ENCODE data around the gene SPECC1L.

SPECC1L gene

DNA sequence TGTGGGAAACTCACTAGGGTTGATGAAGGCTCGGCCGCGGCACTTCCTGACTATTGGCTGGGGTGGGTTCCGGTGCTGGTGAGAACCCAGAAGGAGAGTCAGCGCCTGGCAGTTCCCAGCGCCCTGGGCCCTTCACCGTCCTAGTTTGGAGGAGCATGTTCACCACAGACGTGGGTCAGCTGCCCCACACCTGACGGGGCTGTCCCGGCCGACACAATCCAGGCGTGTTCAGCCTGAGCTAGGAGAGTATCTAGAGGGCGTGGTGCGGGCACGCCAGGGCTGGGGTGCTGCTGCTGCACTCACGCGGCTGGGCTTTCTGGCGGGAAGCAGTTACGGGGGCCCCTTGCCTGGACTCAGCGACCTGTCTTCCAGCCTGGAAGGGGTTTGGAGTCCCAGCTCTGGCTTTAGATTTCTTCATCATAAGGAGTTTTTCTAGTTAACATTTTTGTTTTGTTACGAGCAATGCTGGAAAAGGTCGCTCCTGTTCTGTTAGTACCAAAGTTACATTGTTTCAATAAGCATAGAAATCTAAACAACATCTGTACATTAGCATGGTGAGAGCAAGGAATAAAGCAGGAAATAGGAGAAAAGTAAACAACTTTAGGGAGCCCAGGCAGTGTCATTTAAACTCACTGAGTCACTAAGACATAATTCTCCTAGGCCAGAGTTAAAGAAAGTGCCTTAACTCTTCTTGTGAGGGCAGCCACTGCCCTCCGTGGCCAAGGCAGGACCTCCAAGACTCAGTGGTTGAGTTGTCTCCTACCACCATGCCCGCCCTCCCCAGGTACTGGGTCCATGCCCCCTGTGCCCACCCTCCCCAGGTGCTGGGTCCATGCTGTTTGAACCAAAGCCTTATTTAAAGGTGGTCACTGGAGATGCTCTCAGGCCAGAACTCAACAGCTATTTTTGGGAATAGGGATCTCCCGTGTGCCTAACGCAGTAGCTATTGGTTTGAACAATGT, 144.6 kb downstream of the SPECC1L start:
- DNase-seq (ENCODE audit: low read depth in 2 of 2), result no peak

- no peak for DNase-seq (ENCODE audit: low read depth in 2 of 2)
Observed at GRCh38 chr22:24416095-24416494, 145.5 kb downstream of the SPECC1L start.

GRCh38 chr22:24416611-24417010, 146.0 kb downstream of the SPECC1L start:
- no peak for DNase-seq (ENCODE audit: low read depth in 2 of 2)

DNA sequence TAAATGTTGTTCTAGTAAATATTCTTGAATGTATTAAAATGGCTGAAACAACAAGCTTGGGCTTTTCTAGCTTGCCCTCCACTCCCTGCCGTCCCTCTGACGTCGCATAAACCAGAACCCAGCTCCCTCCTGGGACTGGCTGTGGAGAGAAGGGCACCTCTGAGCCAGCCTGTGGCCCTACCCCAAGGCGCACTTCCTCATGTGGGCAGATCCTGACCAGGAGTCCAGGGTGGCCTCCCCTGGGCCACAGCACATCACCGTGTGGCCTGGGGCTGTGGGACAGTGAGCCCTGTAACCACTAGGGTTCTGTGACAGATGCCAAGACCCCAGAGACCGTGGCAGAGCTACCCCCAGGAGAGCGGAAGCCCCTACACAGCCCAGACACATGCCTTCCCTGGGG, 146.6 kb downstream of the SPECC1L start:
- DNase-seq (ENCODE audit: low read depth in 2 of 2), result no peak

- DNase-seq (ENCODE audit: low read depth in 2 of 2), result no peak
Observed at GRCh38 chr22:24417901-24418641, 147.4 kb downstream of the SPECC1L start.

- DNase-seq (ENCODE audit: low read depth in 2 of 2), result no peak
Observed at GRCh38 chr22:24418786-24419474, 148.3 kb downstream of the SPECC1L start.

DNA sequence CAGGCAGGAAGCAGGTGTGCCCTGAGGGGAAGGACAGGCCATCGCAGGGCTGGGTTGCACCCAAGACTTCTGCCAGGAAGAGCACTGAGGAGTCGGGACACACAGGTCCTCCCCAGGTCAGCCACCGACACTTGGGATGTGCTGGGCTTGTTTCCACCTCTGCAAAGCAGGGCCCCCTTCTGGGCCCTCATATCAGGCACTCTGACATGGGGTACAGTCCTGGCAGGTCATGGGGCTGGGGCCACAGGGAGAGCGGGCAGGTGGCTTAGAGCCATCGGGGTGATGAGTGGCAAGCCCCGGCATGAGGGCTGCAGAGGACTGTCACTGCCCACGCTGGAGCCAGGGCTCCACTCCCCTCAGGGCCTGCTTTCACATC, 148.8 kb downstream of the SPECC1L start:
- DNase-seq (ENCODE audit: low read depth in 2 of 2), result no peak

GRCh38 chr22:24420072-24420976, 149.7 kb downstream of the SPECC1L start:
- DNase-seq (ENCODE audit: low read depth in 2 of 2), result no peak

- no peak for DNase-seq (ENCODE audit: low read depth in 2 of 2)
Observed at GRCh38 chr22:24420977-24421343, 150.3 kb downstream of the SPECC1L start.

GRCh38 chr22:24421428-24421931, 150.8 kb downstream of the SPECC1L start:
- no peak for DNase-seq (ENCODE audit: low read depth in 2 of 2)

DNA sequence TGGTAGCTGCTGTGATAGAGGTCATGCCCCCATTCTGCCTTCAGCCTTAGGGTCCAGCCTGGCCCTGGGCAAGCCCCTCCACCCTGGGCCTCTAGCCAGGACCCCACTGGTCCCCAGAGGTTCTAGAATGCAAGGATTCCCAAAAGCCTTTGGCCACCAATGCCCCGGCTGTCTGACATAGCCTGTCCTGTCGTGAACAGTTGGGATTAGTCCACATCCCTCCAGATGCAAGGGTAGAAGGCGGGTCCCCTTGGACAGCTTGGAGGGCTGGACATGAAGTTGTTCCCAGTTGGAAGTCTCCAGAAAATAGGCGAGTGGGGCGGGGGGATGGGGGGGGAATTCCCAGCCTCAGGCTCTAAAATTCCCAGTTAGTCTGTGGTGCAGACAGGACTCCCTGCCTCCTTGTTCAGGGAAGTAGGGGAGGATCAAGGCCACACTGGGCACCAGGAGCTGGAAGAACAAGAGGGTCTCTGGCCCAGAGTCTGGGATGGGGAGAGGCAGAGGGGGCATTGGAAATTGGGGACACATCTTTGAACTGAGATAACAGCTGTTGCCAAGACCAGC, 151.6 kb downstream of the SPECC1L start:
- DNase-seq (ENCODE audit: low read depth in 2 of 2), result no peak

DNA sequence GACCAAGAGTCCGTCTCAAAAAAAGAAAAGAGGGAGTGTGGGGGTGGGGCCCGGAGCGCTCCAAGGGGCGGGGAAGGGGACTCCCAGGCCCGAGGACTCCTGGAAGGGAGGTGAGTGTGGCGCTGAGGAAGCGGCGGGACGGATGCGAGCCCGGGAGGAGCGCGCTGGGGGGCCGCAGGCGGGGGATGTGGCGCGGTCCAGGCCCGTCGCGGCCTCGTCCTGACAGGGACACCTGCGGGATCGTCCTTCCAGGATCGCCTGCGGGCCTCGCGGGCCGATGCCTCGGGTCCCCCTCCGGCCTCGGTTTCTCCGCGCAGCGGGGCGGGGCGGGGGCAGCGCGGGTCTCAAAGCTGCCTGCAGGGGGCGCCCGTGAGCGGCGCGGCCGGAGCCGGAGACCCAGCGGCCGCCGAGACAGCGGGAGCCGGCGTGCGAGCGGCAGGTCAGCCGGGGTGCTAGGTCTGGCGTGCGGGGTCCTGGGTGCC, 152.9 kb downstream of the SPECC1L start:
- DNase-seq (ENCODE audit: low read depth in 2 of 2), result peak; percentile 60 to 66

GRCh38 chr22:24424001-24424900, 153.6 kb downstream of the SPECC1L start:
- DNase-seq (ENCODE audit: low read depth in 2 of 2), result no peak

DNA sequence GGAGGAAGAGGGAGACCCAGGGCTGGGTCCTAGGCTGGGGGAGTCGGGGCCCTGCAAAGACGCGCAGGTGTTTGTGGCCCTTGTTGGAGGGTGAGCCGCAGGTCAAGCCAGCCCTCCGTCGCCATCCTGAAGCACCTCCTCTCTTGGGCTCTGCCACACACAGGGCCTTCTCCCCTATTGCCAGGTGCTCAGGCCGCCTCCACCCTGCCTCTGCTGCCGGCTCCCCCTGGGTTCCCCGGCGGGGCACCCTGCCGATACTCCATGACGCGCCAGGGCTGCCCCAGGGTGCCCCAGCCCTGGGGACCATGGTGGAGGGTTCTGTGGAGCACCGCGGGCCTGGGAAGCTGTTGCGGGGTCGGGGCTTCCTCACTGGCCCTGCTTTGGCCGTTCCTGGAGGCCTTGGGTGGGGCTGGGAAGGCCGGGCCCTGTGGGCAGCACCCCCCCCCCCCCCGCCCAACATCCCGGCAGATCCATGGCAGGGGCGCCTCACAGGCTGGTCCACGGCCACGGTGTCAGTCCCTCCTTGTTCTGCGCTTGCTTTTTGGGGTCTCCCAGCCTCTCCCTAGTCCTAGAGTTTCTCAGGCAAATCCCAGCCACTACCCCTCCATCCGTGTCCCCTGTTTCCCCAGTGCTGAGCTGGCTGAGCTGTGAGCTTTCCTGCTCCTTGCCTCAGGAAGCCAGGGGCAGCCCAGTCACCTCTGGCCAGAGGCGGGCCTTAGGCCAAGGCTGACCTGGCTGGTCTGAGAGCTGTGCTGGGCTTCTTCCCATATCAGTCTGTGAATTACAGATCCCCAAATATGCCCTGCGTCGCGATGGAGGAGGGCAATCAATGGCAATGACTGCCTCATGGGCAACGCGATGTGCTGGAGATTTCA, 154.5 kb downstream of the SPECC1L start:
- DNase-seq (ENCODE audit: low read depth in 2 of 2), result no peak

GRCh38 chr22:24426436-24426835, 155.8 kb downstream of the SPECC1L start:
- no peak for DNase-seq (ENCODE audit: low read depth in 2 of 2)

DNA sequence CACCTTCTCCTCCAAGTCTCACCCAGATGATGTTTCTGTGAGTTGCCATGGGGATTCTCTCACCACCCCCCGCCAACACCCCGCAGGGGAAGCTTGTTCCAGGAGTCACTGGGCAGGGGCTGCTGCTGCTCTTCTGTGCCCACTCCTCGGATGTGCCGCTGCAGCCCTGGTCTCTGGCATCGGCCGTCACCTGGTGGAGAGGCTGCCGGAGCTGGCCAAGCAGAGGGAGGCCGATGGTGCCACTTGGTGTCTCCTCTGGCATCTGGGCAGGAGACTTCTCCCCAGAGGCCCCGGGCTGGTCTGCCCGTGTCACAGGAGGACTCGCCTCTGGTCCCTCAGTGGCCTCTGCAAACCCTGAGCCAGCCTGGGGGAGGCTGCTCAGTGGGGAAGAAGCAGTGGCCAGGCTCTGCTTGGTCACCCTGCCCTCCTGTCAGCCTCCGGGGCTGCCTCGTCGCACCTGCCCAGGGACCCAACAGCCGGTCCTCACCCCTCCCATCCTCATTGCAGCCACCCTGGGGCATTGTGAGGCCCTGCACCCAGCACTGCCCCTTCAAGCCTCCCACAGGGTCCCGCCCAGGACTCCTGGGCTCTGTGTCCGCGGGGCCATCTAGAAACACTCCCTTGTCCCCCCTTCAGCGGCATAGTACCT, 156.3 kb downstream of the SPECC1L start:
- DNase-seq (ENCODE audit: low read depth in 2 of 2), result no peak

- peak; percentile 65 to 78 for DNase-seq (ENCODE audit: low read depth in 2 of 2)
Observed at GRCh38 chr22:24427500-24428164, 157.0 kb downstream of the SPECC1L start, which contains the start of gene ADORA2A. Gene ADORA2A, plus strand, starts transcription at chr22:24427599. Its CDS starts 5,806 bp downstream, at chr22:24433405.

Measured in stimulated activated CD8-positive, alpha-beta memory T cell treated with anti-CD3 and anti-CD28 coated beads, Interleukin-2, amount 100 ng/mL, for 48 hours (primary cell).